Cardiac atrium fibroblast (primary cell): ENCODE results near the gene NR2C2AP. TPM values are rescaled to one million over a fixed set of nuclear protein-coding genes. Genes with fewer than 3 reads are reported as not detected.

Source experiments
- total RNA-seq: library from RNA; depleted of rRNA; stranded (reverse); fragments of >200 nt; gene quantifications from 2 replicates; pipeline ENCODE4 v1.2.3, GENCODE V29; 2015

Gene NR2C2AP, protein sequence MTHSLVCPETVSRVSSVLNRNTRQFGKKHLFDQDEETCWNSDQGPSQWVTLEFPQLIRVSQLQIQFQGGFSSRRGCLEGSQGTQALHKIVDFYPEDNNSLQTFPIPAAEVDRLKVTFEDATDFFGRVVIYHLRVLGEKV
- 4.7 and 7.9 TPM in 2 replicates for total RNA-seq

DNA sequence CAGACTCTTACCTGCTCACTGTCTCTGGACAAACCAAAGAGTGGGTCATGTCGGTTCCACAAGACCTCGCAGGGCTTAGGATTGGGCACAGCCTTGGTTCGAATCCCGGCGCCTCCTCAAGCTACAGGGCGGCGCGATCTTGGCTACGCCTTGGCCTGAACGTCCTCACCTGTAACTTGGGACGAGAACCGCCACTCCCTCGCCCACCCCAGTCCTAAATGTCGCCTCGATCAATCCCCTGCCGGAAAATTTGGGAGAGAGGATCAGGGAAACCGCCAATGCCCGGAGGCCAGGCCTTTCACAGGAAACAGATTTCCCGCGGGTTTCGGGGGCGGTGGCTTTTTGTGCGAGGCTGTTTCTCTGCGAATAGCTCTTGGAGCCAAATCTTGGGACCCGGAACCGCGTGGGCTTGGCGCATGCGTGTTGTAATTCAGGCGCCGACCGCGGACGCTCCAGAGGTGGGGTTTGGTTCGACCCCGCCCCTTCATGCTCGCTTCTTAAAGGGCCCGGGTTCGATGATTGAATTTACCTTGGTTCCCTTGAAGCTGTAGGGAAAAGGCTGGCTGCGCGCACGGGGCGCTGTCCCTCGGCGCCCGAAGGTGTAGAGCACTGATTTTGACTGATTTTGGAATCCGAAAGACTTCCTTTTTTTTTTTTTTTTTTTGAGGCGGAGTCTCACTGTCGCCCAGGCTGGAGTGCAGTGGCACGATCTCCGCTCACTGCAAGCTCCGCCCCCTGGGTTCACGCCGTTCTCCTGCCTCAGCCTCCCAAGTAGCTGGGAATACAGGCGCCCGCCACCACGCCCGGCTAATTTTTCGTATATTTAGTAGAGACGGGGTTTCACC is at the start of gene NR2C2AP:
NR2C2AP (minus strand) TSS at position 403 of the 845 bp plus-strand sequence; CDS start at position 49, 354 bp downstream.

DNA sequence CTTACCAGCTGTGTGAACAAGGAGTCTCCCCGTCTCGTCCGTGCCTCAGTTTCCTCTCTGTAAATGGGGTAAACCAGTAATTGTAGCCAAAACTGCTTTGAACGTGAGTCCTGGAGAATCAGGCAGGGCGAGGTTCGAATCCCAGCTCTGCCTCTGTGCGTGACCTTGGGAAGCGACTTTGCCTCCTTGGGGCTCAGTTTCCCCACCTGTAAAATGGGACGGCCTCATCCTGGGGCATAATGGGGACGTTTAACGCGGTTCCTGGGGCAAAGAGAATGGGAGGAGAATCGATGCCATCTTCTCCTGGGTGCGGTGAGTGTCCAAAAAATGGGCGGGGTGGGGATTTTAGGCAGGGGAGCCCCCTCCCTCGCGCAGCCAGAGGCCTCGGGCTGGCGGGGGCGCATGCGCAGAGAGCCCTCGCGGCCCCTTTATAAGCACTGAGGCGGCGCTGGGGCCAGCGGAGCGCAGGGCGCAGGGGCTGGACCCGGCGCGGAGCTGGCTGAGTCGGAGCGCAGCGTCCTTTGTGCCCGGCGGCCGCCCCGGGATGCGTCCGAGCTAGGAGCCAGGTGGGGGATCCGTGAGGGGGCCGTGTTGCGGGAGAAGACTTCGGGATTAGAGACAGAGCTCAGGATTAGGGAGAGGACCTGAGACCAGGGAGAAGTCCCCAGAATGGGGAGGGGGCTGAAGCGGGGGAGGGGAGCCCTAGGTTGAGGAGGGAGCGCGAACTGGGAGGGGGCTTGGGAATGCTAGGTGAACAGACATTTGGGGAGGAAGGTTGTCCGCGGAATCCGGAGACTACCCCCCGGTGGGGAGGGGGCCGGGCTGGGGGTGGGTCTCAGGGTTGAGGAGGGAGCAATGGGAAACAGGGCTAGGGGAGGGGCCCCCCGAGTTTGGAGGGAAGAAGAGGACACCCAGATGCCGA is 8.5 kb upstream of the NR2C2AP start, which contains the start of gene NCAN:
NCAN (plus strand) TSS at position 460 of the 922 bp plus-strand sequence. CDS start 4,996 bp downstream, outside the sequence.

DNA sequence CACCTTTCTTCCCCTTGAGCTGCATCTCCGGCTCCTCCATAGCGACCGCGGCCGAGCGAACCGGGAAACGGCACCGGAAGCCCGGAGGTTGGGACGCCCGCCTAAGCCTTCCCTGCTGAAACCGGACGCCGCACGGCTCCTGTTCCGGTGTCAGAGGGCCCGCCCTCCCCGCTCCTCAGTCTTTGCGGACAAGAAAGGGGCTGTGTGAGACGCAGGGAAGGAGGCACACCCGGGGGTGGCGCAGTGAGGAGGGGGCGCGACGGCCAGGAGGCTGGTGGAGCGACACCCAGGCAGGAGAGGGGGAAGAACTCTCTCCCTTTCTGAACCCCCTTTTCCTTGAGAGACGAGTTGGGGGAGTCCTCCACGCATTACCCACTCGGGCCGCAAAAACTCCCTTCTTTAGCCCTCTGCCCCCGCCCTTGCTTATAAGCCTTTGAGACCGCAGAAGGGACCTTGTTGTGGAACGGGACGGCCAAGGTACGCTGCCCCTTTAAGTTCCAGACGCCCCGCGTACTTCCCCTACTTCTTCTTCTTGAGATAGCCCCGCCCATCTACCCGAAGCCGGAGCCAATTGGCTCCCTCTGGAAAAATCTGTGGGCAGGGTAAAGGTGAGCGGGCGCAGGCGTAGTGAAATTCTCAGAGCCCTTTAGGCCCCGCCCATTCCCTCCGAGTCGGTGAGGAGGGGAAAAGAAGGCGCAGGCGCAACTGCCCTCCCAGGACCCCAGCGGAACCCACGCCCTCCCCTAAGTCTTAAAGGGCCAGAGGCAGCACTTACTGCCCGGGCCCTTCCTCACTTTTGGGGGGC is 10.9 kb downstream of the NR2C2AP start, which contains the start of the genes BORCS8 and RFXANK:
BORCS8 (minus strand) TSS at position 75 of the 805 bp plus-strand sequence; CDS start at position 40, 35 bp downstream.
RFXANK (plus strand) TSS at position 181 of the 805 bp plus-strand sequence. CDS start 1,689 bp downstream, outside the sequence.

DNA sequence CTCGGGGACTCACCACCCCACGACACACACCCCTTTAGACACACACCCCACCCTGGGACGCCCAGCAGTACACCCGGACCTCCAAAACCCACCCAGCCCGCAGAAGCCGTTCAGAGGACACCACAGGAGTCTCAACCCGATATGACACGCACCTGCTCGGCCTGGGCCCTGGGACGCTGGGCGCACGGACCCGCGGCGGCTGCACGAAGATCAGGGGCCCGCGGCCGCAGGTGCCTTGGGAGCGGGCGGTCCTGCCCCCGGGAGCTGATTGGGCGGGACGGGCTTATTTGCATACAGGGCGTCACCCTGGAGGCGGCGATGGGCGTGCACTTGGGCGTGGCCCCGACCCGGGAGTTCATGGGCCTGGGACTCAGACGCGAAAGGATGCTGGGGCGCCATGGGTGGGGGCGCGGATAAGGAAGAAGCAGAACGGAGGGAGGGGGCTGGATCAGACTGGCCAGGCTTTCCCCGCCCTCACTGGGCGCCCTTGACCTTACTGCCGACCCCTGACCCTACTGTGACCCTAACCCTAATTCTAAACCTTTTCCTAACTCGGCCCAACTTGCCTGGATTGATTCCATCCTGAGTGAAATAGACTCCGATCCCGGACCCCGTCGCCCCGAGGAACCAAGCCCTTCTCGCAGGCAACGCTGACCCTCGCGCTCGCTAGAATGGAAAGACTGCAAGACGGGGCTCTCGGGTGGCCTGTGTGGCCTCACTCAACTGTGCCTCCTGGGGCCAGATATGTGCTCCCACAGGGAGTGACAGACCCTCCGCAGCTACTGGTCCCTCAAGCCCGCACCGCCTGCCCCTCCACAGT is 33.0 kb downstream of the NR2C2AP start, which contains the start of gene MEF2B:
MEF2B (minus strand) TSS at position 211 of the 820 bp plus-strand sequence. CDS start 19,528 bp downstream, outside the sequence.

Other genes starting within 250 kb of the NR2C2AP start
- 15.3 and 24.3 TPM in 2 replicates for gene SUGP2, start 169.9 kb downstream of the NR2C2AP start, total RNA-seq
- 28.7 and 33.5 TPM in 2 replicates for gene ARMC6, start 169.8 kb downstream of the NR2C2AP start, total RNA-seq
- gene SLC25A42, start 139.4 kb downstream of the NR2C2AP start, total RNA-seq: 4.3 and 5.5 TPM in 2 replicates
- gene TMEM161A, start 64.9 kb downstream of the NR2C2AP start, total RNA-seq: 28.5 and 34.2 TPM in 2 replicates
- gene MEF2B, start 33.2 kb downstream of the NR2C2AP start, total RNA-seq: not detected in 2 replicates
- 7.9 and 21.1 TPM in 2 replicates for gene BORCS8, start 11.3 kb downstream of the NR2C2AP start, total RNA-seq
- gene RFXANK, start 11.2 kb downstream of the NR2C2AP start, total RNA-seq: 49.9 and 70.4 TPM in 2 replicates
- gene NCAN, start 8.5 kb upstream of the NR2C2AP start, total RNA-seq: not detected in 2 replicates
- gene TM6SF2, start 69.9 kb upstream of the NR2C2AP start, total RNA-seq: 0.49 and 0.72 TPM in 2 replicates
- 27.4 and 32.9 TPM in 2 replicates for gene SUGP1, start 117.1 kb upstream of the NR2C2AP start, total RNA-seq
- 17.7 and 21.4 TPM in 2 replicates for gene MAU2, start 117.4 kb upstream of the NR2C2AP start, total RNA-seq
- gene GATAD2A, start 202.3 kb upstream of the NR2C2AP start, total RNA-seq: 43.1 and 51.7 TPM in 2 replicates